ENCODE measurements around the gene ELMO1.

The ELMO1 gene

DNA sequence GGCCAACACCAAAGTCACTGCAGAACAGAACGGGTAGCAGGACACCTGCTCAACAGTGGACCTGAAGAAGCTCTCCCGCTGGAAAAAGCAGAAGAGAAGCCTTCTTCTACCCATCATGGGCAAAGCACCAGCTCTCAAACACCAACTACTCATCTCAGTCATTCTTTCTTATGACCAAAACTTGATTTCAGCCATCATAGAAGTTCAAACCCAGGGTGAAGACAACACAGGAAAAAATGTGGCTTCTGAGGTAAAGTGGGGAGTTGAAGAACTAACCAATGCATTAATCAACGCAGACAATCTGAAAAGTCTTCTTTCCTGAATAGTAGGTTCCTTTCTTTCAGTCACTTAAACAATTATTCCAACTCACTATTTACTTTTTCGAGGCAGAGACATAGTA is 83.3 kb downstream of the ELMO1 start:
- no peak overlapping the region for H3K27ac ChIP-seq
- POLR2A ChIA-PET (ENCODE audit: low non-redundant PET) = no interaction called here
- no peak for DNase-seq (ENCODE audit: low spot score)
- CTCF ChIA-PET = interaction anchor here (0.6 kb wide), 1 partner anchor 81 kb away, joined by 3 read pairs; no protein-coding TSS in a partner anchor
- TF ChIP-seq, protein P1, sequence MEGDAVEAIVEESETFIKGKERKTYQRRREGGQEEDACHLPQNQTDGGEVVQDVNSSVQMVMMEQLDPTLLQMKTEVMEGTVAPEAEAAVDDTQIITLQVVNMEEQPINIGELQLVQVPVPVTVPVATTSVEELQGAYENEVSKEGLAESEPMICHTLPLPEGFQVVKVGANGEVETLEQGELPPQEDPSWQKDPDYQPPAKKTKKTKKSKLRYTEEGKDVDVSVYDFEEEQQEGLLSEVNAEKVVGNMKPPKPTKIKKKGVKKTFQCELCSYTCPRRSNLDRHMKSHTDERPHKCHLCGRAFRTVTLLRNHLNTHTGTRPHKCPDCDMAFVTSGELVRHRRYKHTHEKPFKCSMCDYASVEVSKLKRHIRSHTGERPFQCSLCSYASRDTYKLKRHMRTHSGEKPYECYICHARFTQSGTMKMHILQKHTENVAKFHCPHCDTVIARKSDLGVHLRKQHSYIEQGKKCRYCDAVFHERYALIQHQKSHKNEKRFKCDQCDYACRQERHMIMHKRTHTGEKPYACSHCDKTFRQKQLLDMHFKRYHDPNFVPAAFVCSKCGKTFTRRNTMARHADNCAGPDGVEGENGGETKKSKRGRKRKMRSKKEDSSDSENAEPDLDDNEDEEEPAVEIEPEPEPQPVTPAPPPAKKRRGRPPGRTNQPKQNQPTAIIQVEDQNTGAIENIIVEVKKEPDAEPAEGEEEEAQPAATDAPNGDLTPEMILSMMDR (conservative IDR thresholded peaks at IDR 0.05; ENCODE audit: low read depth) = no peak

DNA sequence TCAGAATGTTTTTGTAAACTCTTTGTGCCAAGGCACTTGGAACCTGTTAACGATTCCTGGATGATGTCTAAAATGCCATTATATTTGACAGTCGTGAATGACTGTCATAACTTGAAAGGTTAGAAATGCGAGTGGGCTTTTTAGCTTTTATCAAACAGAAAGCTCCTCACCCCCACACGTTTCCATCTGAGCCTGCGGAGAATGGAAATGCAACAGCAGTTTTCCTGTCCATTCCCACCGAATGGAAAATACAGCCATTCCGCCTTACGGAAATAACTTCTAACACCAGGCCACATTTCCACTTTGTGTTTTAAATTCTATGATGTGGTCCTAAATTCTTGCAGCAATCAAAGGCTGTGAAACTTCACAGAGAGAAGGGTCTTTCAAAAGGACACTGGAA is 83.8 kb downstream of the ELMO1 start:
- POLR2A ChIA-PET (ENCODE audit: low non-redundant PET) = no interaction called here
- TF ChIP-seq, protein P1 (conservative IDR thresholded peaks at IDR 0.05; ENCODE audit: low read depth) = no peak
- no peak overlapping the region for H3K27ac ChIP-seq
- no peak for DNase-seq (ENCODE audit: low spot score)
- CTCF ChIA-PET = interaction anchor here (0.6 kb wide), 1 partner anchor 81 kb away, joined by 3 read pairs; no protein-coding TSS in a partner anchor

DNA sequence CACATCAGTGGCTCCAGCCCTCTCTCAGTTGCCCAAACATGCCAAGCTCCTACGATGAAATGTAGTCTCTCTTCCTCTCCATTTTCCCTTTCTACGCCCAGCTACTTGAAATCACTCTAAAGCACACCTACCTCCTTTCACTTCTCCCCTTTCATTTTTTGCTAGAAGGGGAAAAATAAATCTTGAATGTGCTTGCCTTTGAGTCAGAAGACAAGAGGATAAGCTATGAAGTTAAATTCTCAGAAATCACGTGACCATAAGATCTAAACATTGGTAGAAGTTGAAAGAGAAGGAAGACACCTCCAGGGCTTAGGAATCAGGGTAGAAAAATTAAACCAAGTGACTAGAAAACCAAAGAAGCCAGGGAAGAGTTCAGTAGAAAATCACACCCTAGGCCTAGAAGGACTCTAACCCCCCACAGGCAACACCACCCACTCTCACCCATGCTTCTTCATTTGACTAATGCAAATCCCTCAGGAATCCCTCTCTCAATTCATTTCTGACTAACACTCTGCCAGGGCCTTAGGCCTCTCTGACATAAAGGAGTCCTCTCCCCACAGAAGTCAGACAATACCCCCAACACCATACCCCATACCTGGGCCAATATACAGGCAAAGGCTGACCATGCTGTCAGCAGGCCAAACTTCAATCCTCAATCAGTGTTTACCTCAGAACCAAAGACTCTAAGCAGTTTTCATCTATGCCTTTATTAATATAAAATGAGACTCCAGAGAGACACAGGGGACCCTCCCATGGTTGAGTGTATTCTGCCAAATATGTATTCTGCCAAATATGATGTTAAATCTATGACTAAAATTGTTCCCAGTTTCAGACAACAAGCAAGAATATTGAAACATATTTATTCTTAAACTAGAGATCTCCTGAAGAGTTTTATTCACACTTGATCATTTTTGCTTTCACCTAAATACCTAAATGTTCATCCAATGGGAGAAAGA is 84.8 kb downstream of the ELMO1 start:
- TF ChIP-seq, protein P1 (conservative IDR thresholded peaks at IDR 0.05; ENCODE audit: low read depth) = no peak
- POLR2A ChIA-PET (ENCODE audit: low non-redundant PET) = no interaction called here
- CTCF ChIA-PET = no interaction called here
- H3K27ac ChIP-seq = no peak overlapping the region
- no peak for DNase-seq (ENCODE audit: low spot score)

DNA sequence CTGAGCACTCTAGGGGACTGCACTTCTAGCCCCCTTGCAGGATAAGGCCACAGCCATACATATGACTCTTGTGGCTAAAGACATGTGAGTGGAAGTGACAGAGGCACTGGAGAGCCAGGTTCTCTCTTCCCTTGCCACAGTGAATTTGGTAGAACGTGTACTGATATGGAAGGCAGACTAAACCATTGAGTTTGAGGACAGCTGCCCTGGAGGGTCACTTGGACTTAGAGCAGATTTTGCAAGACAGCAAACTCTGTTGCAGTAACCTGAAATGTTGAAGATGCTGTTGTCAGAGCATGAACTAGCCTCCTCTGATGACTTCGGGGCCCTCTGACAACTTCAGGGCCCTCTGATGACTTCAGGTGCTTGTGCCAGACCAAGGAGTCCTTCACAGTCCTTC is 85.9 kb downstream of the ELMO1 start:
- no peak for DNase-seq (ENCODE audit: low spot score)
- CTCF ChIA-PET = no interaction called here

DNA sequence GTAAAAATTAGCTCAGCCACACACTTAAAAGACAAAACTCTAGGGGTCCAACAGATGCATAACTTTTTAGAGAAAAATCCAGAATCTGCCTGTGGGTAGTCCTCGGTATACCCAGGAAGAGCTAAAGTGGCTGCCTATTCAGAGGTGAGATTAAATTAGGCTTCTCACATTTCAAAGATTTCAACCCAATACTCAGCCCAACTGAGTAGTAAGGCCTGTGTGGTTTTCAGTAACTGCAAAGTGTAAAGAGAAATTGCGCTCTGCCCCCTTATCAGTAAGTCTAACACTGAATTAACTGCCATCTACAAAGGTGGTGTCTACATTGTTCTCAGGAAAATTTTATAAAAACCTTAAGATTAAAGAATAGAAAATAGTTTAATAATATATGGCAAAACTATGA is 88.2 kb downstream of the ELMO1 start:
- TF ChIP-seq, protein P1 (conservative IDR thresholded peaks at IDR 0.05; ENCODE audit: low read depth) = no peak
- CTCF ChIA-PET = interaction anchor here (0.6 kb wide), 1 partner anchor 132 kb away, joined by 4 read pairs; no protein-coding TSS in a partner anchor
- no peak overlapping the region for H3K27ac ChIP-seq
- POLR2A ChIA-PET (ENCODE audit: low non-redundant PET) = no interaction called here
- DNase-seq (ENCODE audit: low spot score) = no peak

More for the DNA sequence above, 85.9 kb downstream of the ELMO1 start:
- no peak overlapping the region for H3K27ac ChIP-seq
- TF ChIP-seq, protein P1 (conservative IDR thresholded peaks at IDR 0.05; ENCODE audit: low read depth) = no peak
- POLR2A ChIA-PET (ENCODE audit: low non-redundant PET) = no interaction called here

DNA sequence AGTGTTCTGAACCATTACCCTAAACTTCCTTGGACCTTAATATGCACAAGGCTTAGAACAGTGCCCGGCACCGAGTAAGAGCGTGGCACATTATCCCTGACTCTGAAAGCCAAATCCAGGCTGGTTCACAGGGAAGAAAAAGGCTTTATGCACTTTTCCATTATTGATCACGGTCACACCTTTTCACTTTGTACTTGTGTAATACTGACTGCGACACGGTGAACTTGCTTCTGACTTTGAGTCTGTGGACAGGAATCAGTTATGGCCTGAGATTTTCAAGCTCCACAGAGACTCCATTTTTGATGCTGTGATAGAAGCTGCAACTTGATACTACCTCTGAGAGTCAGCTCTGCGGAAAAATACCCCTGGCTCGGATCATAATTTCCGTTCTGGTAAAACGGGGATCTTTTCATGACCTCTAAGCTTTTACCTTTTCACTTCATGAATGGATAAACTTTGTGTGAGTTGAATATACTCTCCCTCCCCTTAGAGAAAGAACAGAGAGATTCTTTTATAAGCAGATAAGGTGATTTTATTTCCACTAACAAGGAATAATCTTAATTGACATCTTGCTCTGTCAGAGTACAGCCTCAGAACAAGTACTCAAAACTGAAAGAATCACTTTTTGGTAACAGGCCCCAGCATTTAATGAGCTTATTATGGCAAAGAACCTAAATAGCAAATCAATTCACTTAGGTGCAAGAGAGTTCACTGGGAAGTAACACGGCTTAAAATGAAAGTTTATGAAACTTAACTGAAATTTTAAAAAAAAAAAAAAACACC is 88.8 kb downstream of the ELMO1 start:
- DNase-seq (ENCODE audit: low spot score) = no peak

More for the DNA sequence above, 88.8 kb downstream of the ELMO1 start:
- CTCF ChIA-PET = interaction anchor here (0.6 kb wide), 1 partner anchor 133 kb away, joined by 4 read pairs; no protein-coding TSS in a partner anchor
- TF ChIP-seq, protein P1 (conservative IDR thresholded peaks at IDR 0.05; ENCODE audit: low read depth) = no peak
- H3K27ac ChIP-seq = no peak overlapping the region
- POLR2A ChIA-PET (ENCODE audit: low non-redundant PET) = no interaction called here
